H1 (cell line): Measurements from ENCODE around the gene TAS1R3. TPM values are rescaled to one million over a fixed set of nuclear protein-coding genes. Genes with fewer than 3 reads are reported as not detected.

Experiments used
- CEBPB ChIP-seq: IDR thresholded peaks from 2 replicates; pipeline ENCODE4 v1.6.1; 2012; ENCODE audit warnings: low read depth, low read length
- CHD1 ChIP-seq: IDR thresholded peaks from 2 replicates; pipeline ENCODE4 v1.6.1; 2012; ENCODE audit warnings: low read depth, low read length, improper control_type of control experiment
- RFX5 ChIP-seq: IDR thresholded peaks from 2 replicates; pipeline ENCODE4 v1.6.1; 2011; ENCODE audit warnings: low read depth, low read length, improper control_type of control experiment, borderline replicate concordance
- RNF2 ChIP-seq: fragments of 200-900, 300-1000 bp; sonication (generic); IDR thresholded peaks from 2 replicates; pipeline ENCODE4 v1.7.1; 2016; ENCODE audit warnings: borderline replicate concordance, low read depth, mild to moderate bottlenecking, antibody characterized with exemption, low read length; ENCODE audit not compliant: poor library complexity, severe bottlenecking; ENCODE audit errors: missing control alignments
- SP2 ChIP-seq: IDR thresholded peaks from 2 replicates; pipeline ENCODE4 v1.6.1; 2012; ENCODE audit warnings: mild to moderate bottlenecking, low read length, inconsistent platforms
- SP4 ChIP-seq: IDR thresholded peaks from 2 replicates; pipeline ENCODE4 v1.6.1; 2012; ENCODE audit warnings: low read length, inconsistent platforms
- TAF1 ChIP-seq: IDR thresholded peaks from 2 replicates; pipeline ENCODE4 v1.6.1; 2011; ENCODE audit warnings: mild to moderate bottlenecking, low read depth, low read length
- TCF12 ChIP-seq: IDR thresholded peaks from 2 replicates; pipeline ENCODE4 v1.6.1; 2011; ENCODE audit warnings: low read depth, mild to moderate bottlenecking, low read length
- polyA plus RNA-seq, 7 experiments: library from polyadenylated mRNA; depleted of rRNA in 3 of 7; stranded (reverse) in 5 of 7; unstranded in 2 of 7; fragments of >200 nt in 5 of 7; fragments of 200-250 nt in 2 of 7; gene quantifications; 1 replicate in 5 of 7; 2 replicates in 1 of 7; 4 replicates in 1 of 7; pipeline versions ENCODE4 v1.2.1 to v1.2.3, GENCODE V29; 2011 to 2013; ENCODE audit warnings: missing spikeins in 2 of 7, mixed read lengths in 2 of 7
- total RNA-seq: library from RNA; stranded (reverse); fragmentation: NEBNext Ultra II Directional; extraction: Animal tissue kit (Norgen Biotek cat#: 25700); gene quantifications from 2 replicates; pipeline ENCODE4 v1.2.1, GENCODE V29; 2021
- TF ChIP-seq, protein P1 (sequence below): IDR thresholded peaks from 2 replicates; pipeline ENCODE4 v1.6.1; 2011; ENCODE audit warnings: low read depth, mild to moderate bottlenecking, low read length; ENCODE audit not compliant: insufficient read depth
- TF ChIP-seq, protein P2 (sequence below): fragments of 300-600 bp; sonication (generic); IDR thresholded peaks from 2 replicates; pipeline ENCODE4 v1.7.1; 2012; ENCODE audit warnings: low read length, moderate library complexity, mild to moderate bottlenecking, inconsistent platforms; ENCODE audit not compliant: insufficient replicate concordance

Gene TAS1R3
- total and polyA plus RNA-seq, 2 of the 8 experiments (the other 6 are each of a cell fraction or from before 2014, with no cell fraction given): 0.03 to 0.19 TPM

DNA sequence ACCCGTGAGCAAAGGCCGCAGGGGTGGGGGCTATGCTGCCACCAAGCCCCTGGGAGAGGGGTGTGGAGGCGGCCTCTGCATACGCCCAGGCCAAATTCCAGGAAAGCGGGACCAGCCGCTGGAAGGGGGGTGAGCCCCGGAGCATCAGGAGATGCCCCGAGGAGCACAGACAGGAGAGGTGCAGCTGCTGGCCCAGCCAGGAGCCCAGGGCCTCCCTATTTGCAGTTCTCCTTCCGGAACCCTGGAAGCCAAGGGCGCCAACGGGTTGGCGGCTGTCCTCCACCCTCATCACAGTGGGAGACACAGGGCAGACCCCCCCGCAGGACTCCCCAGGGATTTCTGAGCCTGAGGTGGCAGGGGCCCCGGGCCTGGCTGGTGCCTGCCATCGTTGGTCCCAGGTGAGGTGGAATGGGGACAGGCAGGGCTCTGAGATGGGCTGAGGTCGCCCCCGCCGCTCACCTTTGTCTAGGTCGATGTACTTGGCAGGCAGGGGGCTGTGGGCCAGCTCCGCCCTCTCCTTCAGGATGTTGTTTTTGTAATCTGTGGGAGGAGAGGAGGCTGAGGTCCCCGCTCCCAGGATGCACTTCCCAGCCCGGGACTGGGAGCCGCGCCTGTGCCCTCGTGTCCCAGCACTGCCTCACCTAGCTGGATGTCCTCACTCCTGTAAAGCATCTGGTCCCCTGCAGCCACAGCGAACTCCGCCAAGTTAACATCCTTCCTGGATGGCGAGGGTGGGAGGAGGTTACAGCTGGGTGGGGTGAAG, 22.5 kb downstream of the TAS1R3 start (continued):
- TF ChIP-seq CHD1 (no peak), SP2 (no peak), CEBPB (no peak), SP4 (no peak), RFX5 (no peak), RNF2 (no peak), TCF12 (no peak), TAF1 (no peak)
- TF ChIP-seq, protein P1, sequence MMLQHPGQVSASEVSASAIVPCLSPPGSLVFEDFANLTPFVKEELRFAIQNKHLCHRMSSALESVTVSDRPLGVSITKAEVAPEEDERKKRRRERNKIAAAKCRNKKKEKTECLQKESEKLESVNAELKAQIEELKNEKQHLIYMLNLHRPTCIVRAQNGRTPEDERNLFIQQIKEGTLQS: no peak
- TF ChIP-seq, protein P2, sequence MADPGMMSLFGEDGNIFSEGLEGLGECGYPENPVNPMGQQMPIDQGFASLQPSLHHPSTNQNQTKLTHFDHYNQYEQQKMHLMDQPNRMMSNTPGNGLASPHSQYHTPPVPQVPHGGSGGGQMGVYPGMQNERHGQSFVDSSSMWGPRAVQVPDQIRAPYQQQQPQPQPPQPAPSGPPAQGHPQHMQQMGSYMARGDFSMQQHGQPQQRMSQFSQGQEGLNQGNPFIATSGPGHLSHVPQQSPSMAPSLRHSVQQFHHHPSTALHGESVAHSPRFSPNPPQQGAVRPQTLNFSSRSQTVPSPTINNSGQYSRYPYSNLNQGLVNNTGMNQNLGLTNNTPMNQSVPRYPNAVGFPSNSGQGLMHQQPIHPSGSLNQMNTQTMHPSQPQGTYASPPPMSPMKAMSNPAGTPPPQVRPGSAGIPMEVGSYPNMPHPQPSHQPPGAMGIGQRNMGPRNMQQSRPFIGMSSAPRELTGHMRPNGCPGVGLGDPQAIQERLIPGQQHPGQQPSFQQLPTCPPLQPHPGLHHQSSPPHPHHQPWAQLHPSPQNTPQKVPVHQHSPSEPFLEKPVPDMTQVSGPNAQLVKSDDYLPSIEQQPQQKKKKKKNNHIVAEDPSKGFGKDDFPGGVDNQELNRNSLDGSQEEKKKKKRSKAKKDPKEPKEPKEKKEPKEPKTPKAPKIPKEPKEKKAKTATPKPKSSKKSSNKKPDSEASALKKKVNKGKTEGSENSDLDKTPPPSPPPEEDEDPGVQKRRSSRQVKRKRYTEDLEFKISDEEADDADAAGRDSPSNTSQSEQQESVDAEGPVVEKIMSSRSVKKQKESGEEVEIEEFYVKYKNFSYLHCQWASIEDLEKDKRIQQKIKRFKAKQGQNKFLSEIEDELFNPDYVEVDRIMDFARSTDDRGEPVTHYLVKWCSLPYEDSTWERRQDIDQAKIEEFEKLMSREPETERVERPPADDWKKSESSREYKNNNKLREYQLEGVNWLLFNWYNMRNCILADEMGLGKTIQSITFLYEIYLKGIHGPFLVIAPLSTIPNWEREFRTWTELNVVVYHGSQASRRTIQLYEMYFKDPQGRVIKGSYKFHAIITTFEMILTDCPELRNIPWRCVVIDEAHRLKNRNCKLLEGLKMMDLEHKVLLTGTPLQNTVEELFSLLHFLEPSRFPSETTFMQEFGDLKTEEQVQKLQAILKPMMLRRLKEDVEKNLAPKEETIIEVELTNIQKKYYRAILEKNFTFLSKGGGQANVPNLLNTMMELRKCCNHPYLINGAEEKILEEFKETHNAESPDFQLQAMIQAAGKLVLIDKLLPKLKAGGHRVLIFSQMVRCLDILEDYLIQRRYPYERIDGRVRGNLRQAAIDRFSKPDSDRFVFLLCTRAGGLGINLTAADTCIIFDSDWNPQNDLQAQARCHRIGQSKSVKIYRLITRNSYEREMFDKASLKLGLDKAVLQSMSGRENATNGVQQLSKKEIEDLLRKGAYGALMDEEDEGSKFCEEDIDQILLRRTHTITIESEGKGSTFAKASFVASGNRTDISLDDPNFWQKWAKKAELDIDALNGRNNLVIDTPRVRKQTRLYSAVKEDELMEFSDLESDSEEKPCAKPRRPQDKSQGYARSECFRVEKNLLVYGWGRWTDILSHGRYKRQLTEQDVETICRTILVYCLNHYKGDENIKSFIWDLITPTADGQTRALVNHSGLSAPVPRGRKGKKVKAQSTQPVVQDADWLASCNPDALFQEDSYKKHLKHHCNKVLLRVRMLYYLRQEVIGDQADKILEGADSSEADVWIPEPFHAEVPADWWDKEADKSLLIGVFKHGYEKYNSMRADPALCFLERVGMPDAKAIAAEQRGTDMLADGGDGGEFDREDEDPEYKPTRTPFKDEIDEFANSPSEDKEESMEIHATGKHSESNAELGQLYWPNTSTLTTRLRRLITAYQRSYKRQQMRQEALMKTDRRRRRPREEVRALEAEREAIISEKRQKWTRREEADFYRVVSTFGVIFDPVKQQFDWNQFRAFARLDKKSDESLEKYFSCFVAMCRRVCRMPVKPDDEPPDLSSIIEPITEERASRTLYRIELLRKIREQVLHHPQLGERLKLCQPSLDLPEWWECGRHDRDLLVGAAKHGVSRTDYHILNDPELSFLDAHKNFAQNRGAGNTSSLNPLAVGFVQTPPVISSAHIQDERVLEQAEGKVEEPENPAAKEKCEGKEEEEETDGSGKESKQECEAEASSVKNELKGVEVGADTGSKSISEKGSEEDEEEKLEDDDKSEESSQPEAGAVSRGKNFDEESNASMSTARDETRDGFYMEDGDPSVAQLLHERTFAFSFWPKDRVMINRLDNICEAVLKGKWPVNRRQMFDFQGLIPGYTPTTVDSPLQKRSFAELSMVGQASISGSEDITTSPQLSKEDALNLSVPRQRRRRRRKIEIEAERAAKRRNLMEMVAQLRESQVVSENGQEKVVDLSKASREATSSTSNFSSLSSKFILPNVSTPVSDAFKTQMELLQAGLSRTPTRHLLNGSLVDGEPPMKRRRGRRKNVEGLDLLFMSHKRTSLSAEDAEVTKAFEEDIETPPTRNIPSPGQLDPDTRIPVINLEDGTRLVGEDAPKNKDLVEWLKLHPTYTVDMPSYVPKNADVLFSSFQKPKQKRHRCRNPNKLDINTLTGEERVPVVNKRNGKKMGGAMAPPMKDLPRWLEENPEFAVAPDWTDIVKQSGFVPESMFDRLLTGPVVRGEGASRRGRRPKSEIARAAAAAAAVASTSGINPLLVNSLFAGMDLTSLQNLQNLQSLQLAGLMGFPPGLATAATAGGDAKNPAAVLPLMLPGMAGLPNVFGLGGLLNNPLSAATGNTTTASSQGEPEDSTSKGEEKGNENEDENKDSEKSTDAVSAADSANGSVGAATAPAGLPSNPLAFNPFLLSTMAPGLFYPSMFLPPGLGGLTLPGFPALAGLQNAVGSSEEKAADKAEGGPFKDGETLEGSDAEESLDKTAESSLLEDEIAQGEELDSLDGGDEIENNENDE: no peak
